Measurements from ENCODE around the gene UROS.

GRCh38 chr10:125871338-125871737 is 48.3 kb upstream of the UROS start:
- no peak for TF ChIP-seq ZNF121 (tag by site-specific recombination; IDR thresholded peaks at IDR 0.05)
- TF ChIP-seq, protein P1, sequence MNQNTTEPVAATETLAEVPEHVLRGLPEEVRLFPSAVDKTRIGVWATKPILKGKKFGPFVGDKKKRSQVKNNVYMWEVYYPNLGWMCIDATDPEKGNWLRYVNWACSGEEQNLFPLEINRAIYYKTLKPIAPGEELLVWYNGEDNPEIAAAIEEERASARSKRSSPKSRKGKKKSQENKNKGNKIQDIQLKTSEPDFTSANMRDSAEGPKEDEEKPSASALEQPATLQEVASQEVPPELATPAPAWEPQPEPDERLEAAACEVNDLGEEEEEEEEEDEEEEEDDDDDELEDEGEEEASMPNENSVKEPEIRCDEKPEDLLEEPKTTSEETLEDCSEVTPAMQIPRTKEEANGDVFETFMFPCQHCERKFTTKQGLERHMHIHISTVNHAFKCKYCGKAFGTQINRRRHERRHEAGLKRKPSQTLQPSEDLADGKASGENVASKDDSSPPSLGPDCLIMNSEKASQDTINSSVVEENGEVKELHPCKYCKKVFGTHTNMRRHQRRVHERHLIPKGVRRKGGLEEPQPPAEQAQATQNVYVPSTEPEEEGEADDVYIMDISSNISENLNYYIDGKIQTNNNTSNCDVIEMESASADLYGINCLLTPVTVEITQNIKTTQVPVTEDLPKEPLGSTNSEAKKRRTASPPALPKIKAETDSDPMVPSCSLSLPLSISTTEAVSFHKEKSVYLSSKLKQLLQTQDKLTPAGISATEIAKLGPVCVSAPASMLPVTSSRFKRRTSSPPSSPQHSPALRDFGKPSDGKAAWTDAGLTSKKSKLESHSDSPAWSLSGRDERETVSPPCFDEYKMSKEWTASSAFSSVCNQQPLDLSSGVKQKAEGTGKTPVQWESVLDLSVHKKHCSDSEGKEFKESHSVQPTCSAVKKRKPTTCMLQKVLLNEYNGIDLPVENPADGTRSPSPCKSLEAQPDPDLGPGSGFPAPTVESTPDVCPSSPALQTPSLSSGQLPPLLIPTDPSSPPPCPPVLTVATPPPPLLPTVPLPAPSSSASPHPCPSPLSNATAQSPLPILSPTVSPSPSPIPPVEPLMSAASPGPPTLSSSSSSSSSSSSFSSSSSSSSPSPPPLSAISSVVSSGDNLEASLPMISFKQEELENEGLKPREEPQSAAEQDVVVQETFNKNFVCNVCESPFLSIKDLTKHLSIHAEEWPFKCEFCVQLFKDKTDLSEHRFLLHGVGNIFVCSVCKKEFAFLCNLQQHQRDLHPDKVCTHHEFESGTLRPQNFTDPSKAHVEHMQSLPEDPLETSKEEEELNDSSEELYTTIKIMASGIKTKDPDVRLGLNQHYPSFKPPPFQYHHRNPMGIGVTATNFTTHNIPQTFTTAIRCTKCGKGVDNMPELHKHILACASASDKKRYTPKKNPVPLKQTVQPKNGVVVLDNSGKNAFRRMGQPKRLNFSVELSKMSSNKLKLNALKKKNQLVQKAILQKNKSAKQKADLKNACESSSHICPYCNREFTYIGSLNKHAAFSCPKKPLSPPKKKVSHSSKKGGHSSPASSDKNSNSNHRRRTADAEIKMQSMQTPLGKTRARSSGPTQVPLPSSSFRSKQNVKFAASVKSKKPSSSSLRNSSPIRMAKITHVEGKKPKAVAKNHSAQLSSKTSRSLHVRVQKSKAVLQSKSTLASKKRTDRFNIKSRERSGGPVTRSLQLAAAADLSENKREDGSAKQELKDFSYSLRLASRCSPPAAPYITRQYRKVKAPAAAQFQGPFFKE (tag by site-specific recombination; IDR thresholded peaks at IDR 0.05; ENCODE audit: borderline replicate concordance): no peak
